Measurements from ENCODE around the gene SPTBN5.
A peak's percentile ranks its signal among the peaks of the same experiment; 100 is the strongest.

Gene SPTBN5

GRCh38 chr15:41865490-41866055 lies 28.3 kb downstream of the SPTBN5 start:
- H3K4me3 ChIP-seq (replicated peaks in 1 of 2; ENCODE audit: low read depth in 2 of 2, low read length in 2 of 2), result no peak overlapping the region
- DNase-seq (ENCODE audit: low read depth in 2 of 2), result no peak
- no peak for TF ChIP-seq CTCF (IDR thresholded peaks at IDR 0.05; ENCODE audit: low read depth, low read length)

GRCh38 chr15:41862515-41863116 lies 31.2 kb downstream of the SPTBN5 start:
- no peak for TF ChIP-seq CTCF (IDR thresholded peaks at IDR 0.05; ENCODE audit: low read depth, low read length)
- no peak overlapping the region for H3K4me3 ChIP-seq (replicated peaks in 1 of 2; ENCODE audit: low read depth in 2 of 2, low read length in 2 of 2)
- DNase-seq (ENCODE audit: low read depth in 2 of 2), result no peak

GRCh38 chr15:41861736-41862356 lies 32.0 kb downstream of the SPTBN5 start:
- no peak overlapping the region for H3K4me3 ChIP-seq (replicated peaks in 1 of 2; ENCODE audit: low read depth in 2 of 2, low read length in 2 of 2)
- TF ChIP-seq CTCF (IDR thresholded peaks at IDR 0.05; ENCODE audit: low read depth, low read length), result no peak
- DNase-seq (ENCODE audit: low read depth in 2 of 2), result no peak

GRCh38 chr15:41860049-41860828 lies 33.6 kb downstream of the SPTBN5 start:
- no peak for TF ChIP-seq CTCF (IDR thresholded peaks at IDR 0.05; ENCODE audit: low read depth, low read length)
- peak in 1 of 2 donors; percentile 5 for DNase-seq (ENCODE audit: low read depth in 2 of 2)

GRCh38 chr15:41858756-41859155 lies 35.1 kb downstream of the SPTBN5 start:
- no peak overlapping the region for H3K4me3 ChIP-seq (replicated peaks in 1 of 2; ENCODE audit: low read depth in 2 of 2, low read length in 2 of 2)
- no peak for TF ChIP-seq CTCF (IDR thresholded peaks at IDR 0.05; ENCODE audit: low read depth, low read length)
- no peak for DNase-seq (ENCODE audit: low read depth in 2 of 2)

More at GRCh38 chr15:41860049-41860828, 33.6 kb downstream of the SPTBN5 start:
- no peak overlapping the region for H3K4me3 ChIP-seq (replicated peaks in 1 of 2; ENCODE audit: low read depth in 2 of 2, low read length in 2 of 2)

GRCh38 chr15:41857316-41857715 lies 36.5 kb downstream of the SPTBN5 start:
- no peak for DNase-seq (ENCODE audit: low read depth in 2 of 2)
- TF ChIP-seq CTCF (IDR thresholded peaks at IDR 0.05; ENCODE audit: low read depth, low read length), result no peak
- no peak overlapping the region for H3K4me3 ChIP-seq (replicated peaks in 1 of 2; ENCODE audit: low read depth in 2 of 2, low read length in 2 of 2)
